DMS 273 (cell line): Measurements from ENCODE around the gene KDM5B.

Experiments
- DNase-seq: peaks from one replicate; lab custom pipeline; 2025; ENCODE audit not compliant: unreplicated experiment; lab: John Stamatoyannopoulos, UW

KDM5B gene

GRCh38 chr1:202688401-202688800, 119.8 kb downstream of the KDM5B start:
- no peak for DNase-seq

- no peak for DNase-seq
These were observed 120.4 kb downstream of the KDM5B start for GRCh38 chr1:202687798-202688197.

GRCh38 chr1:202687370-202687769, 120.9 kb downstream of the KDM5B start:
- DNase-seq: no peak

- no peak for DNase-seq
These were observed 122.6 kb downstream of the KDM5B start for GRCh38 chr1:202685641-202686040.

- no peak for DNase-seq
These were observed 123.5 kb downstream of the KDM5B start for GRCh38 chr1:202684716-202685115.

- no peak for DNase-seq
These were observed 125.2 kb downstream of the KDM5B start for GRCh38 chr1:202683029-202683428.

GRCh38 chr1:202682477-202682876, 125.7 kb downstream of the KDM5B start:
- no peak for DNase-seq

- no peak for DNase-seq
These were observed 126.3 kb downstream of the KDM5B start for GRCh38 chr1:202681736-202682420.

- DNase-seq: no peak
These were observed 127.5 kb downstream of the KDM5B start for GRCh38 chr1:202680586-202681352.

GRCh38 chr1:202679406-202680177, 128.6 kb downstream of the KDM5B start:
- no peak for DNase-seq

- no peak for DNase-seq
These were observed 130.8 kb downstream of the KDM5B start for GRCh38 chr1:202677433-202677832.
